Embryonic facial prominence (tissue), 1 donor: ENCODE measurements around the gene VGLL3.
"Not testable (repeated sequence)": the region's sequence is repeated elsewhere in the genome, so short reads cannot be mapped to it uniquely, and the experiment has no call there.

Experiments
- DNase-seq: peaks from one replicate; pipeline ENCODE4 v3.0.0-alpha.2; 2016; ENCODE audit errors: extremely low spot score

VGLL3 gene, protein sequence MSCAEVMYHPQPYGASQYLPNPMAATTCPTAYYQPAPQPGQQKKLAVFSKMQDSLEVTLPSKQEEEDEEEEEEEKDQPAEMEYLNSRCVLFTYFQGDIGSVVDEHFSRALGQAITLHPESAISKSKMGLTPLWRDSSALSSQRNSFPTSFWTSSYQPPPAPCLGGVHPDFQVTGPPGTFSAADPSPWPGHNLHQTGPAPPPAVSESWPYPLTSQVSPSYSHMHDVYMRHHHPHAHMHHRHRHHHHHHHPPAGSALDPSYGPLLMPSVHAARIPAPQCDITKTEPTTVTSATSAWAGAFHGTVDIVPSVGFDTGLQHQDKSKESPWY

DNA sequence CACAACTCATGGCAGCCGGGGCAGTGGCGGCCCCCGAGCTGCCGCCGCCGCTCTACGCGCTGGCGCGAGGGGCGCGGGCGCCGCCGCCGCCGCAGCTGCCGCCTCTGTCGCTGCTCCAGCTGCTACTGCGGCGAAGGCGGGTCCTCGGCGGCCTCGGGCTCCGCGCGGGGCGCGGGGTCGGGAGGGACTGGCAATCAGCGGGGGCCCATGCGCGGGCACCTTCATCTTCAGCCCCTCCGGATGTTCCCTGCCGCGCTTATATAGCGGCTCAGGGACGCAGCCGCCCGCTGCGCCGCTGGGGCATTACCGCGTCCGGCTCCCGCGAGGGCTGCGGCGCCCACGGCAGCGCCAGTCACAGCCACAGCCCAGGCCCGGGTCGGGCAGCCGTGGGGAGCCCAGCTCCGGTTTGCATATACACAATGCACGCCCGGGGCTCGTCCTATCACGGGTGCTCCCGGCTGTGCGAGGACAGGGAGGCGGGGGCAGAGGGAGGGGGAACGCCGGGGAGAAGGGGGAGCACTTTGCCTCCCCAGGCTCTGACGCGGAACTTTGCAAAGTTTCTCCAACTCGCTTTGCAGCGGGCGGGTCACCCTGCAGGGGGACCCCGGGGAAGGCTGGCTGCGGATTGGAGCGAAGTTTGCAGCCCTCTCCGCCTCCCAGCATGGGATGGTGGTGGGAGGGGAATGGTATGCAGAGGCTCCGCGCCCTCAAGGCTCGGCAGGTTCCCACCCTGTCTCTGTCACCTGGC is at the start of gene VGLL3:
Gene VGLL3, minus strand, starts transcription at position 416 of the 748 bp plus-strand sequence. Its CDS starts 406 bp downstream, at position 10.
- peak; percentile 75 for DNase-seq

DNA sequence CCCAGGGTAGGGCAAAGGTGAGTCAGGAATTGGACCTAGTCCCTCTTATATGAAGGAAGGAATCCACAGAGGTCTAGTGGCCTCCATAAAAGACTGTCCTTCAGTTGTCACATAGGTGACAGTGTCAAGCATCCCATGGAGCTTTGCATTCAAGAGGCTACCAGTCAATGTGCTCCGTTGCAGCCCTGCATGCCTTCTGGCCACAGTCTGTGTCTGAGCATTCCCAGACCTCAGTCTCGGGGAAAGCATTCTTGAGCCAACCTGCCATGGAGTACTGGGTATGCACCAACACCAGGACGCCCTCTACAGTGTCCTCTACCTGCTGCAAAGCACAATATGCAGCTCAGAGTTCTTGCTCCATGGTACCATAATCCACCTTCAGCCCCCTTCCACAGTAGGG is 46.7 kb upstream of the VGLL3 start:
- no peak for DNase-seq

DNA sequence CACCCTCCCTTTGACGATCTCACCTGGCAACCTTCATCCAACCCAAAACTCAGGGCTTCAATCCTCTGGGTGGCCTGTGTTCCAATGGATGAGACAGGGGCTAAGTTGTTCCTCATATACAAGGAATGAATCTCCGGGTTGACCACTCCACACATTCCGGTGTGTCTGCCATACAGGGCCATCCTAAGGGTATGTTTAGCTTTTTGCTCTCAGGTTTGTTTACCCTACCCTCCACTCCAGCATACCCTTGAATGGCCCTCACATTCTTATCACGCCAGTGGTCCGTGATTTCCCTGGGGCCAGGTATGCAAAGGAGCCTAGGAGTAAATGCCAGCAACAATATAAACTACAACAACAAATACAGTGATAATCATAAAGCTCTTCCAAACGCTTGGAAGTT is 45.7 kb upstream of the VGLL3 start:
- no peak for DNase-seq

DNA sequence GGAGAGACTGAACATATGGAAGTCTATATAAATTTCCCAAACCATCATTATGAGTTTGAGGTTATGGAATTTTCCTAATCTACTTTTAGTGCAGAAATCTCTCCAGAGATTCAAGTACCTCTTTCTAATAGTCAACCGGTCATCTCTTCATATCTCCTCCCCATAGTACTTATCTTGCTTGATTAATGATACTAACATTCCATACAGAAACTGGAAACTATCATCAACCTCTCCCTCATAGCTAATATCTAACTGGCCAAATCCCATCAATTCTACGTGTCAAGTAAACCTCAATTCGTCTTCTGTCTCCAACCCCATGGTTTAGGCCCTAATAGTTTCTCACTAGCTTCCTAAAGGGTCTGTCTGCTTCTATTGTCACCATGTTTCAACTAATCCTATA is 44.4 kb upstream of the VGLL3 start:
- DNase-seq: no peak

DNA sequence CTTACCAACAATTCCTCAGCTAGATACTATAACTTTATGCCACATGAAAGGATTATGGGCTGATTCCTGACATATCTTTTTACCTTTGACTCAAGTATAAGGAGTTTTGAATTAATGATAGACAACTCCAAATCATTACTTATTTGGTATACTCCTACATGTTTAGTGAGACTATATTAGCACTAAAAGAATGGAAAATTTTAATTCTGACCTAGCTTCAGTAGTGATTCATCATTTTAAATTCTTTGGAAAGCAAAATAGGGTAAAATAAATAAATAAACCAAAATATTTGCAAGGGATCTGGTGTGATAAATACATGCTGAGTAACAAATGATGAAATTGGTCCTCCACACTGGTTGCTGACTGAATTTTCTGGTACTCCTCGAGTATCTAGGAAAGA is 42.3 kb upstream of the VGLL3 start:
- no peak for DNase-seq

DNA sequence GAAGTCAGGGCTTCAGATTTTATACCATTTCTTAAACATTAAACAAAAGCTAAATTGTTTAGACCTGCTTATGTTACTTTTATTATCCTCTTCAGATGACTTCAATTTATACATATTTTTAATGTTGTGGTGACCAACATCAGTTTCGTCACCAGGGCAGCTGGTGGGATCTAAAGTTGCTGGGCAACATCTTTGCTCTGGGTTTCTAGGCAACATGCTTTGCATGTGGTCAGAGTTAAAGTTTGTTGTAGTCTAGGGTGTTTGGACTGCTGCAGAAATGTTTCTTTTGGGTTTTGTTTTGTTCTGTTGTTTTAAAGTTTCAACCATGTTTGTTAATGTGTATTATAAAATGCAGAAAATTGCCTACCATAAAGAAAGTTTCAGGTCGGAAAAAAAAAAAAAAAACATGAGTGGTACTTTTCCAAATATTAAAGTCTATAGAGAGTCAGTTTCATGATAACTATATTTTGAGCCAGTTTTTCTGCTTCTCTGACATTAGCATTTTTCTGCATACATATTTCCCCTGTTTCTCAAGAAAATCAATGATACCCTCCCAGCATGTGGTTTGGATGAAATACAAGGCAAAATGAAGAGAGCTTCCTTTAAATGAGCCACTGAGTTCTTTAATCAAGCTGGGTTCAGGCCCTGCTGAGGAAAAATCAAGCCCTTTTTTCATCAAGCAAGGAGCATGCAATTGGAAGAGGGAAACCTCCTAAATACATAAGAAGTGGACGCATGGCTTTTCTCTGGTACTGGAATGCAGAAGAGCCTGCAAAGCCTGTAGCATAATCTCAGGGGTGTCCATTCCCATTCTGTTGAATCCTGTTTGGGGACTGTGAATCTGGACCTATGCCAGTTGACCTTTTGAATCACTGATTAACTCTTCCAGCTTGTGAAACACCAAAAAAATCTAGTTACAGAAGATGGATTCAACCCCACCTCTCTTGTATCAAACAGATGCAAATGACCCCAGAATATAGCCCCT is 35.0 kb upstream of the VGLL3 start:
- peak; percentile 46 for DNase-seq

DNA sequence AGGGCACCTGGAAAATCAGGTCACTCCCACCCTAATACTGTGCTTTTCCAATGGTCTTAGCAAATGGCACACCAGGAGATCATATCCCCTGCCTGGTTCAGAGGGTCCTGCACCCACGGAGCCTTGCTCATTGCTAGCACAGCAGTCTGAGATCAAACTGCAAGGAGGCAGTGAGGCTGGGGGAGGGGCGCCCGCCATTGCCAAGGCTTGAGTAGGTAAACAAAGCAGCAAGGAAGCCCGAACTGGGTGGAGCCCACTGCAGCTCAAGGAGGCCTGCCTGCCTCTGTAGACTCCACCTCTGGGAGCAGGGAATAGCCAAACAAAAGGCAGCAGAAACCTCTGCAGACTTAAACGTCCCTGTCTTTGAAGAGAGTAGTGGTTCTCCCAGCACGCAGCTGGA is 26.4 kb upstream of the VGLL3 start:
- not testable (repeated sequence) for DNase-seq

DNA sequence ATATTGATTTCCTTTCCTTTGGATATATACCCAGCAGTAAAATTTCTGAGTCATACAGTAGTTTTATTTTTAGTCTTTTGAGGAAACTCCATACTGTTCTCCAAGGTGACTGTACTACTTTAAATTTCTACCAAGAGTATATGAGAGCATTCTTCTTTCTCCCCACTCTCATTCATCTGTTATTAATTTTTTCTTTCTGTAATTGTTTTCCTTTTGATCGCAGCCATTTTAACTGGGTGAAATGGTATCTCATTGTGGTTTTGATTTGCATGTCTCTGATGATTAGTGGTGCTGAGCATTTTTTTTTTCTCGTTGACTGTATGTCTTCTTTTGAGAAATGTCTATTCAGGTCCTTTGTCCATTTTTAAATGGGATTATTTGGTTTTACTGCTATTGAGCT is 18.3 kb upstream of the VGLL3 start:
- DNase-seq: no peak

DNA sequence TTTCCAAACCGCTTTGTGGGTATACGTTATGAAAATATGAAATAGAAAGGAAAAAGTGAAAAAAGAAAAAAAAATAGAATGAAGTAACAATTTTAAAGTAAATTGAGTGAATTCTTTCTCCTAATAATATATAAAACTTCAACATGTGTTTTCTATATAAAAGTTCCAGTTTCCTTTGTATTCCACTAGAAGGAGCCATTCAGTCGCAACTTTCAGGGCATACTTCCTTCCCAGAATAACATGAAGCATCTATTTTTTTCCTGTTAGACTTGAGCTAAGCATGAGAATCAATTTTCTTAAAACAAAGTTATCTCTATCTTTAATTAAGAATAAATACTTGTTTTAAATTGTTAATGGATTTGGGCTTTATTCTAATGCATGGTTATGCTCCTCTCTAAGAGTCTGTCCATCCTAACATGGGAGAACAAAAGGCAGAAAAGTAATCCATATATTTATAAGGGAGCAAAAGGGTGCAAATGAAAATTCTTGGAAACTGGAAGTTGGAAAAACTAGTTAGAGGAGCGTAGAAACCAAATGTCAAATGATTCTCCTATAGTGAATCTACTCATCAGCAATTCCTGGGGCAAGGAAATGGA is 16.0 kb upstream of the VGLL3 start:
- DNase-seq: no peak

DNA sequence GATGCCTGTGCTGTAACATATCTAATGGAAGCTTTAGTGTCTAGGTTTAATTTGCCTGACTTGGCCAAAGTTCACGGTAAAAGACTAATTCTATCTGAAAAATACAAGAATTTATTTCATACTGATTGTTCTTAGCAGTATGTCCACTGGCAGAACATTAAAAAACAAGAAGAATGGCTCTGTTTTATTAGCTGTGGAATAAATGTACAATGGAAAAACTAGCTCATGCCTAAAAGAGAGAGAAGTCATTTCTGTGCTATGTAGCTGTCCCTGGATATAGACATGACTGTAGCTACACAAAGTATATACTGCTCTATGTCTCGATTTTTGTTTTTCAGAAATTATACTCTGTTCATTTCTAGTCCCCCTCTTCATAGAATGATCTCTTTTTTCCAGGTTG is 13.9 kb upstream of the VGLL3 start:
- no peak for DNase-seq

DNA sequence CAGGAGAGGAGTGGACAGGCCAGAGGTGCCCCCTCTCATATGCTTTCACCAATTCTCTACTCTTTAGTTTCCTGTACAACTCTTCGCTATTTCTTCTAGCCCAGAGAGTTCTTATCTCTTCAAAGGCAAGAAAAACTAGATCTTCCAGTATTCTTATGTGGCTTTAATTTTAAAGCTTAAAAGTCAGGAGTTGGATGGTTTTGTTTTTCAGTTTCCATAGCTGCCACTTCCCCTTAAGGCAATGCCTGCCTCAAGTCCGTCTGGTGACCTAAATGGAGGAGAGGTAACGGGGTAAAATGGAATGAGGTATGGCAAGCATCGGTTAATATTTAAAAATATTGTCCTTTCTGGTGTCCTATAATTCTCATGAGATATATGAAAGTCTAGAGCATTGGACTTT is 11.4 kb upstream of the VGLL3 start:
- no peak for DNase-seq

DNA sequence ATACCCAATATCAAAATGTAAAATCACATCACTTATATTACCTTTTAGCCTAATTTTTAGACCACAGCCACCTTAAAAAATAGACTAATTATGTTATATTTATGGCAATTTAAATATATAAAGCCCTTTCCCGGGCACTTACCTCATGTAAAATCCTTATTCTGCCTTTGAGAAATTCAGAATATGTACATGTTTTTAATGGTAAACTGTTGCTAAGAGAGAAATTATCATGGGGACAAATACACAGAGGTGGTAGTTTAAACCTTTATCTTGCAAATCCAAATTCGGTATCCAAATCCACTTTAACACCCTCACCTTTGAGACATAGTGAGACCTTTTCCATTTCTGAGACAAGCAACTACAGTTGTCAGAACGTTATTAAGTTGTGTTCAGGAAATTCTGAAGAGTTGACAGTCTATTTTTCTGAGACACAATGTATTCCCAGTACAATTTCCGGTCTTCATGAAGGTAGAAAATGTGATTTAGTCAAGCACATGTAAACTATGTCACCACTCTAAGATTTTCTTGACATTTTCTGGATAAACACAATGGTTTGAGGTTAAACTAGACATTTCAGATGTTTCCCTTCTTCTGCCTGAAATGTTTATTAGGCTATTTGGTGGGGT is 10.6 kb upstream of the VGLL3 start:
- no peak for DNase-seq

DNA sequence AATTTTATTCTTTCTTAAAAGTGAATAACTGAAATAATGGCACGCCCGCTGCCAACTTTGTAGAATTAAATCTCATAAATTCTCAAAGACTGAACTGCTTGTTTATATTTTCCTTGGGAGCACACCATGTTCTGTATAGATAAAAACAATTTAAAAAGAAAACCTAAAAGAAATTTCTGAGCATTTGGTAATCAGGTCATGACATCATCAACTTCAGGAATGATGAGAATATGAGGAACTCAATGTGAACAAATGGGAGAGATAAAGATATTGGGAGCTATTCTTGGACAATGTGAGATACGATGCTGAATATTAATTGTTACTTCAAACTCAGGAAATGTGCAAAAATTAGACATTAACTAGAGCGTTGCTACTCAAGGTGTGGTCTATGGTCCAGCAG is 10.0 kb upstream of the VGLL3 start:
- no peak for DNase-seq

DNA sequence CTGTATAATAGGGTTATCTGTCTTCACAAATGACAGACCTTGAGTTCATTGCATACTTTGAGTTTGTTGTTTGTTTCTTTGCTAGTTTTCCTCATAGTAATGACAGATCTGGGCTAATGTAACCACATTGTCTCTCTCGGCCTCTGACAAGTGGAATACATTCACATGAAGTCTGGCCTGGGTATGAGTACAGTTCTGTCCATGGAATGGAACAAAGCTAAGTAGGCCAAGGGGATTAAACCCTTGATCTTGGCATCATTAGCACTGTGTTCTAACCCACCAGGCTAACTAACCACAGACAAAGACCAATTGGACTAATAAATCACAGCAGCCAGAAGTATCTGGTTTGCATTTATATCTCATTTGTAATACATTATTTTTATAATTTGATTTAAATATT is 7.6 kb upstream of the VGLL3 start:
- DNase-seq: no peak

DNA sequence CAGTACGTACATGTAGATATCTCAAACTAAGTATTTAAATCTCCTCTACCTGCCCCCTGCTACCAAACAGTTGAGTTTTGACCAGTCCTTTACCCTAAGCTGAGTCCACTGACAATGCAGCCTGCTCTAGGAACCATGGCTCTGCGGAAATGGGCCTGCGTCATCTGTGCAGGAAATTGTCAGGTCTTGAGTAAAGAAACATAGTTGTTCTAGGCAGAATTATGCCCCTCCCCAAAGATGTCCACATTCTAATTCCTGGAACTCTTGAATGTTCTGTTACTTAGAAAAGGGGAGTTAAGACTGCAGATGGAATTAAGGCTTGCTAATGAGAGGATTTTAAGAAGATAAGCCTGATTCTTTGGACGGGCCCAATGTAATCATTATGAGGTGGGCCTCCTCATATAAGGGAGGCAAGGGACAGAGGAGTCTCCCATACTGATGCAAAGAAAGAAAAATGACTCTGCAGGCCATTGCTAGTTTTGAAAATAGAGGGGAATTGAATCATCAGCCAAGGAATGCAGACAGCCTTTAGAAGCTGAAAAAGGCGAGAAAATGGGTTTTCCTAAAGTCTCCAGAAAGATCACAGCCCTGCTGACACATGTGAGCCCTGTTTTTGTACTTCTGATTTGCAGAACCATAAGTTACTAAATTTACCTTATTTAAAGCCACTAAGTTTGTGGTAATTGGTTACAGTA is 5.5 kb upstream of the VGLL3 start:
- no peak for DNase-seq

DNA sequence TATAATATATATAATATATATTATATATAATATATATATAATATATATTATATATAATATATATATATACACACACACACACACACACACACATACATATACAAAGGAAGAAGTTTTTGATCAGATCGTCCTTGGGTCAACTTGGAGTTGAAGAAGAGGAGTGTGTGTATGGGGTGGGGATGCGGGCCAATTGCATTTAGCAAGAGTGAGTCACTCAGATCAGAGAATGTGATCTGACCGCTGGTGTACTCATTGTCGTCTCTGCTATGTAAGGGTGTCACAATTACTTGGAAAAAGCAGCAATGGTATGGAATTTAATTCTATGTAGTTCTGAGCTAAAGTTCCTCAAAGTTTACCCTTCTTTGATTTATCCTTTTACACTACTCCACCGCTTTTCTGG is 4.6 kb upstream of the VGLL3 start:
- DNase-seq: no peak

DNA sequence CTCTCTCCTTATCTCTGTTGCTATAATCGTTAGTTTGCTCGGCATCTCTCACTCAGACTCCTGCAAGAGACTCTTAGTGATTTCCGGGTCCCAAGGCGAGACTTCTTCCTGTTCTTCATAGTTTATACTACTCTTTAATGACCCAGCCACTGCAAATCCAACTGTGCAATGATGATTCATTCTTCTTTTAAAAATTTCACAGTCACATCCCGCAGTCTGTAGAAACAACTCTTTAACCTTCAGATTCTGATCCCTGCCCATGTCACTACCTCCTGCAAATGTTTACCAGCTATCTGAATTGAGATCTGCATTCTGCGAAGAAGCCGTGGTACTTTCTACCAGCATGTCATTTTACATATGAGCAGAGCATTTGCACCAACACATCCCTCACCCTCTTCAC is 2.8 kb upstream of the VGLL3 start:
- DNase-seq: no peak

DNA sequence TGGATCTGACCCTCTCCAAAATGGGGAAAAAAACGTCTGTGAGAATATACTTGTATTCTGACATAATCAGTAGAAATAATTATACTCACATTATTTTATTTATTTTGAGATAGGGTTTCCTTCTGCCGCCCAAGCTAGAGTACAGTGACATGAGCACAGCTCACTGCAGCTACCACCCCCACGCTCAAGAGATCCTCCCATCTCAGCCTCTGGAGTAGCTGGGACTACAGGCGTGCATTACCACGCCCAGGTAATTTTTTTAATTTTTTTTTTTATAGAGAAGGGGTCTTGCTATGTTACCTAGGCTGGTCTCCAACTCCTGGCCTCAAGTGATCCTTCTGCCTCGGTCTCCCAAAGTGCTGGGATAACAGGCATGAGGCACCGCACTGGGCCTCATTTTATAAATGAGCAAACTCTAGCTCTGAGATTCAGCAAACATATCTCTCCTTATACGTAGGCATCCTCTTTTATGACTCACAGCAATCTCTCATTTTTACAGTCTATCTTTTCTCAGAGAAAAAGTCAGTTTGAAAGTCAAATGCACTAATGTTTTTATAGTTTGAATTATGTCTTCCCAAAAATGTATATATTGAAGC is 989 bp upstream of the VGLL3 start:
- no peak for DNase-seq

DNA sequence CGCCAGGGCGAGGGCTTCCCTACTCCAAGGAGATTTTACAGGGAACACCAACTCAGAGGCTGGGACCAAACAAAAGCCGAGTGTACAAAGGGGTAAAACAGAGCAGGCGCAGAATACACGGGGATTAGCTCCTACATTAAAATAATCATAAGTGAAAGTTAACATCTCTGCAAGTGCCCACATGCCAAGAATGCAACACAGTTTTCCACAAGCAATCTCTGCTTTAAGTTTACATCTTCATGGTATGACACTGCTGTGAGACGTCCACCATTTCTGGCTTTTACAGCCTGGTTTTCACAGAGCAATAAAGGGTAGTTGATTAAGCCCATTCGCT is 500 bp upstream of the VGLL3 start:
- no peak for DNase-seq

DNA sequence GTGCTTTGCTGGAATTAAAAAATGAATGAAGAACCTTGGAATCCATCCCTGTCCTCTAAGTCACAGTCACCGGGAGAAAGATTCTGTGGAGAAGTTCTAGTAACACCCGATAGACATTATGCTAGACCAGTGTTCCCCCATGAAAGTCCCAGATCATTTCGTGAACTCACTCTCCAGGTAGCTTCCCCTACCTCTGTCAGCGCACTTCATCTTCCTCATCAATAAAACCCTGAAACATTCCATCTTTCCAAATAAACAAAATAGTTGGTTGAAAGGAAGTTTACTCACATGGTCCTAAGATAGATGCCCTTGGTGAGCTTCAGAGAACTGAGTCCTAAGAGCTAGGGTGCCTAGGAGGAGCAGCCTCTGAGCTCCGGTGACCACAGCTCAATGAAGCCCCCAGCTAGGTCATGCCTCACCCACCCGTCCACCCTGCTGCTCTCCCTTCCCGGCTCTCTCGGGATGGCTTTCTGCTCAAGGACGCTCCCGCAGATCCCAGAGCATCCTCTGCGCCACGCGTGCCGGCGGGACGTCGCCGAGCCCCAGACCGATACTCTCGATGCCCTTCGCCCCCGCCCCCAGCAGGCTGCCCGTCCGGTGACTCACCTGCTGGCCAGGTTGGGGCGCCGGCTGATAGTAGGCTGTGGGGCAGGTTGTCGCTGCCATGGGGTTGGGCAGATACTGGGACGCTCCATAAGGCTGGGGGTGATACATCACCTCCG is 776 bp downstream of the VGLL3 start:
- no peak for DNase-seq
